GM18951 (cell line): Measurements from ENCODE around the gene PLEKHA8.

ENCODE experiments used
- POLR2A ChIP-seq: IDR thresholded peaks from 4 replicates; pipeline ENCODE4 v1.6.1; 2011; ENCODE audit warnings: mild to moderate bottlenecking; ENCODE audit not compliant: insufficient read length, insufficient read depth; ENCODE audit errors: extremely low read depth
- in situ Hi-C: fragments of 300-500 bp; cut with MboI; formaldehyde crosslinking; loops from one replicate; pipeline ENCODE4 v1.12.0; 2022; ENCODE audit warnings: low sequenced_read_pairs, mixed read lengths, inconsistent platforms; ENCODE audit not compliant: unreplicated experiment

Gene PLEKHA8

GRCh38 chr7:30115709-30116297, 87.6 kb downstream of the PLEKHA8 start:
- TF ChIP-seq POLR2A = no peak
- in situ Hi-C loops = no loop called here

GRCh38 chr7:30116771-30117170, 88.6 kb downstream of the PLEKHA8 start:
- no peak for TF ChIP-seq POLR2A
- in situ Hi-C loops = no loop called here

- in situ Hi-C loops = no loop called here
- TF ChIP-seq POLR2A = no peak
Observed at GRCh38 chr7:30117896-30118295, 89.7 kb downstream of the PLEKHA8 start.

GRCh38 chr7:30119890-30120577, 91.8 kb downstream of the PLEKHA8 start:
- in situ Hi-C loops = no loop called here
- TF ChIP-seq POLR2A = no peak

- no peak for TF ChIP-seq POLR2A
- in situ Hi-C loops = no loop called here
Observed at GRCh38 chr7:30133736-30134610, 105.8 kb downstream of the PLEKHA8 start.

- TF ChIP-seq POLR2A = no peak
- in situ Hi-C loops = no loop called here
Observed at GRCh38 chr7:30134611-30135300, 106.5 kb downstream of the PLEKHA8 start, which contains the start of gene MTURN. Gene MTURN (plus strand): TSS chr7:30134986. CDS start chr7:30135137, 151 bp downstream.

- TF ChIP-seq POLR2A = no peak
- in situ Hi-C loops = no loop called here
Observed at GRCh38 chr7:30135301-30136116, 107.3 kb downstream of the PLEKHA8 start.

GRCh38 chr7:30136117-30136731, 108.0 kb downstream of the PLEKHA8 start:
- in situ Hi-C loops = no loop called here
- TF ChIP-seq POLR2A = no peak

- in situ Hi-C loops = no loop called here
- no peak for TF ChIP-seq POLR2A
Observed at GRCh38 chr7:30136743-30137485, 108.7 kb downstream of the PLEKHA8 start.

- in situ Hi-C loops = no loop called here
- no peak for TF ChIP-seq POLR2A
Observed at GRCh38 chr7:30139836-30140384, 111.7 kb downstream of the PLEKHA8 start.

GRCh38 chr7:30140456-30140855, 112.2 kb downstream of the PLEKHA8 start:
- in situ Hi-C loops = no loop called here
- no peak for TF ChIP-seq POLR2A
